Body of pancreas (tissue), 4 donors: ENCODE measurements around the gene CDKN1A. TPM values are rescaled to one million over a fixed set of nuclear protein-coding genes. Genes with fewer than 3 reads are reported as not detected.
A peak's percentile ranks its signal among the peaks of the same experiment; 100 is the strongest.

Experiments
- ATAC-seq: fragments of 150-250 bp; one replicate; pipeline ENCODE4 v1.9.1; 2016
- DNase-seq, 4 donors: peaks; one replicate each; pipeline ENCODE4 v3.0.0-alpha.2; 2019
- H3K27ac ChIP-seq, 4 donors: fragments of 200-600 bp; sonication (generic); 1 replicate in 3 of 4; 2 replicates in 1 of 4; pipeline versions ENCODE4 v1.5.1 to v1.6.1; 2016 to 2019; ENCODE audit warnings: mild to moderate bottlenecking in 1 of 4, mixed read lengths in 1 of 4, moderate library complexity in 1 of 4
- H3K27me3 ChIP-seq, 2 donors: fragments of 200-600 bp; sonication (generic); one replicate each; pipeline ENCODE4 v1.6.0; 2016; ENCODE audit warnings: mild to moderate bottlenecking in 1 of 2
- H3K36me3 ChIP-seq, 2 donors: fragments of 200-600 bp; sonication (generic); replicated peaks in 1 of 2; 2 replicates each; pipeline ENCODE4 v1.5.1; 2016; ENCODE audit warnings: low read depth in 2 of 2; ENCODE audit not compliant: insufficient read depth in 1 of 2
- H3K4me1 ChIP-seq: fragments of 200-600 bp; sonication (generic); one replicate; pipeline ENCODE4 v1.6.0; 2016
- H3K4me3 ChIP-seq, 2 donors: fragments of 200-600 bp; sonication (generic); 1 replicate in 1 of 2; 2 replicates in 1 of 2; pipeline ENCODE4 v1.5.1; 2016 to 2019
- H3K9me3 ChIP-seq, 3 donors: fragments of 200-600 bp; sonication (generic); 1 replicate in 2 of 3; 2 replicates in 1 of 3; pipeline ENCODE4 v1.5.1; 2016
- POLR2A ChIP-seq, 3 donors: fragments of 450-650 bp; IDR thresholded peaks; one replicate each; pipeline ENCODE4 v1.6.1; 2016; ENCODE audit warnings: antibody characterized with exemption in 3 of 3, mild to moderate bottlenecking in 2 of 3
- WGBS, 2 donors: methylation state at CpG; one replicate each; pipeline ENCODE4 v1.1.5; 2017; 5-methylcytosine and 5-hydroxymethylcytosine counted together
- intact Hi-C: fragments of 100-400 bp; cut with DNase I; formaldehyde crosslinking; loops from one replicate; pipeline ENCODE4 v1.15.1; 2023
- total RNA-seq, 2 donors: library from RNA; depleted of rRNA; stranded (reverse); fragments of >200 nt; gene quantifications; one replicate each; pipeline ENCODE4 v1.1.0, GENCODE V29; 2016
- TF ChIP-seq, protein P1 (sequence below), 7 experiments: fragments of 450-650 bp in 4 of 7; fragments of 200-600 bp in 3 of 7; sonication (generic) in 3 of 7; IDR thresholded peaks; one replicate each; pipeline ENCODE4 v1.5.1; 2016 to 2019; ENCODE audit warnings: antibody characterized with exemption in 7 of 7

Gene CDKN1A
- total RNA-seq, 2 donors from 2014 or later: 75.2 to 84.3 TPM

DNA sequence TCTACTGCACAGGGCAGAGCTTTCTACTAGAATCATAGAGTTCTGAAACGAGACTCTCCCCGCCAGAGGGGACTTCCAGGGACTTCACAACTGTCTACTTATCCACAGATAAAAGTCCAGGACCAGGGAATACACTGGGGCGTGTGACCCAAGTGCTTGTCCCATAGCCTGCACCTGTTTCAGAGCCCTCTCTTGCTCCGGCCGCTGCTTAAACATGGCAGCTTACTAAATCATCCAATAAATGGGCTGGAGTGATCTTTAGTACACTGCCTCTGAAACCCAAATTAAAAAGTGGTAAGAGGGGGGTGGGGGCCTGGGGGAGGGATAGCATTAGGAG is 10.2 kb downstream of the CDKN1A start:
- no peaks in the 10 kb centered on the region for H3K27me3 ChIP-seq
- DNase-seq: no peak
- WGBS, 2 donors: 65 to 93% methylated on average over 5 of the region's 5 CpGs
- H3K27ac ChIP-seq: no peak overlapping the region
- no peak for TF ChIP-seq POLR2A (IDR thresholded peaks at IDR 0.05)
- TF ChIP-seq, protein P1, sequence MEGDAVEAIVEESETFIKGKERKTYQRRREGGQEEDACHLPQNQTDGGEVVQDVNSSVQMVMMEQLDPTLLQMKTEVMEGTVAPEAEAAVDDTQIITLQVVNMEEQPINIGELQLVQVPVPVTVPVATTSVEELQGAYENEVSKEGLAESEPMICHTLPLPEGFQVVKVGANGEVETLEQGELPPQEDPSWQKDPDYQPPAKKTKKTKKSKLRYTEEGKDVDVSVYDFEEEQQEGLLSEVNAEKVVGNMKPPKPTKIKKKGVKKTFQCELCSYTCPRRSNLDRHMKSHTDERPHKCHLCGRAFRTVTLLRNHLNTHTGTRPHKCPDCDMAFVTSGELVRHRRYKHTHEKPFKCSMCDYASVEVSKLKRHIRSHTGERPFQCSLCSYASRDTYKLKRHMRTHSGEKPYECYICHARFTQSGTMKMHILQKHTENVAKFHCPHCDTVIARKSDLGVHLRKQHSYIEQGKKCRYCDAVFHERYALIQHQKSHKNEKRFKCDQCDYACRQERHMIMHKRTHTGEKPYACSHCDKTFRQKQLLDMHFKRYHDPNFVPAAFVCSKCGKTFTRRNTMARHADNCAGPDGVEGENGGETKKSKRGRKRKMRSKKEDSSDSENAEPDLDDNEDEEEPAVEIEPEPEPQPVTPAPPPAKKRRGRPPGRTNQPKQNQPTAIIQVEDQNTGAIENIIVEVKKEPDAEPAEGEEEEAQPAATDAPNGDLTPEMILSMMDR (IDR thresholded peaks at IDR 0.05): no peak
- no peaks in the 10 kb centered on the region for H3K9me3 ChIP-seq
- peaks cover 22% of the 10 kb centered on the region for H3K4me1 ChIP-seq
- intact Hi-C loops: loop anchor here (5.0 kb wide), 1 partner anchor 71 kb away; no protein-coding TSS in a partner anchor
- peaks cover 18 to 27% of the 10 kb centered on the region in 2 donors for H3K36me3 ChIP-seq
- no peak overlapping the region for H3K4me3 ChIP-seq
- ATAC-seq: no peak

DNA sequence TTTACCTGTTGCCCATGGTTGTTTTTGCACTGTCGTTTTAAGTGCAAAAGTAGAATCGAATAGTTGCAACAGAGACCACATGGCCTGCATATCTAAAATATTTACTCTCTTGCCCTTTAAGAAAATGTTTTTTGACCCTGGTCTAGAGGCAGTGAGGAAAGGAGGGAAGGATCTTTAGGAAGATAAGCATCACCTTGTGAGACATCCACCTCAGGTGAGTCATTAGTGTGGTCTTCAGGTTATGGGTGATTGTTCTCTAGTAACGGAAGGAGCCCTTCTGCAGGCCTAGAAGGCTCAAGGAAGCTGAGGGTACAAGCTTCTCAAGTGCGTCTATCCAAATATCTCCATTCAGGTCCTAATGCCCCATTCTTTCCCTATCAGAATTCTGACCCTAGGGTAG is 12.5 kb downstream of the CDKN1A start:
- ATAC-seq: no peak
- Histone ChIP-seq H3K36me3 (peaks cover 9 to 10% of the 10 kb centered on the region in 2 donors), H3K27me3 (no peaks in the 10 kb centered on the region), H3K4me3 (no peak overlapping the region), H3K9me3 (no peaks in the 10 kb centered on the region), H3K27ac (no peak overlapping the region), H3K4me1 (peaks cover 18% of the 10 kb centered on the region)
- TF ChIP-seq POLR2A (IDR thresholded peaks at IDR 0.05): no peak
- TF ChIP-seq, protein P1 (IDR thresholded peaks at IDR 0.05): no peak
- no peak for DNase-seq
- intact Hi-C loops: no loop called here
- 94 to 96% methylated on average over 4 of the region's 4 CpGs for WGBS, 2 donors

DNA sequence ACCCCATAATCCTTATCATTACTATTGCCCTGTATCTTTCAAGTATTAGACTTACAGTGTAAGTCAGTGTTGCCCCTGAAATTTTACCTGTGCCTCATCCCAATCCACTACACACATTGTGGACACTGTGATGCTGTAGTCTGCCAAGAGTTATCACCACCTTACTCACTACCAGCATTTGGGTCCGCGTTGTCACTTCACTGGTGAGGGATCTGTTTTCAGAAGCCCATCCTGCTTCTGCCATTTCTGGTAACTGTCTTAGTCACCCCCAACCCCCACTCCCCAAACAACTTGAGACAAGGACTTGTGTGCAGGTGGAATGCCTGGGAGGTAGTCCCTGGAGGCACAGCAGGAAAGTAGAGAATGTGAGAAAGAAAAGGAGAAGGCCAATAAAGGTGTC is 13.1 kb downstream of the CDKN1A start:
- Histone ChIP-seq H3K4me3 (no peak overlapping the region), H3K36me3 (peaks cover 5 to 6% of the 10 kb centered on the region in 2 donors), H3K27ac (no peak overlapping the region), H3K9me3 (no peaks in the 10 kb centered on the region), H3K4me1 (peaks cover 18% of the 10 kb centered on the region), H3K27me3 (no peaks in the 10 kb centered on the region)
- WGBS, 2 donors: 94 to 98% methylated on average over 2 of the region's 2 CpGs
- TF ChIP-seq, protein P1 (IDR thresholded peaks at IDR 0.05): no peak
- no peak for TF ChIP-seq POLR2A (IDR thresholded peaks at IDR 0.05)
- ATAC-seq (no peak), DNase-seq (no peak)
- intact Hi-C loops: no loop called here

DNA sequence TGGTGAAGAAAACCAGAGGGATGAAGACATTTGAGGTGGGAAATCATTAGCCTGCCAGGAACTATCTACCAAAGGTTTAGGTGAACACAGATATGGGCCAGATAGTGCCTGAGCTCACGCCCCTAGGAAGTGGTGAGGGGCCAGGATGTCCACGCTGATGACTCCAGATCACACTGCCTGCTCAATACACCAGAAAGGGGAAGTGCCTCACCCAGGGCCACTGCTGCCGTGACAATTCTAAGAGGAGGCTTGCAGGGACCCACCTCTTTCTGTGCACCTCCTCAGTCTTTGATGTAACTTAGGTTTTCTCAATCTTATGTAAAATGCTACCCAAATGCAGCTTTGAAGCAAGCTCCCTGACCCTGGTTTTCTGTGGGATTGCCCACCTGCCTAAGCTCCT is 13.7 kb downstream of the CDKN1A start:
- intact Hi-C loops: no loop called here
- Histone ChIP-seq H3K9me3 (no peaks in the 10 kb centered on the region), H3K27ac (no peak overlapping the region), H3K4me1 (peaks cover 18% of the 10 kb centered on the region), H3K27me3 (no peaks in the 10 kb centered on the region), H3K4me3 (no peak overlapping the region), H3K36me3 (no peaks in the 10 kb centered on the region)
- TF ChIP-seq POLR2A (IDR thresholded peaks at IDR 0.05): no peak
- TF ChIP-seq, protein P1 (IDR thresholded peaks at IDR 0.05): no peak
- ATAC-seq (no peak), DNase-seq (no peak)
- 64% methylated on average over 3 of the region's 3 CpGs; no CpG with 5 or more reads in 1 of the 2 donors for WGBS, 2 donors

DNA sequence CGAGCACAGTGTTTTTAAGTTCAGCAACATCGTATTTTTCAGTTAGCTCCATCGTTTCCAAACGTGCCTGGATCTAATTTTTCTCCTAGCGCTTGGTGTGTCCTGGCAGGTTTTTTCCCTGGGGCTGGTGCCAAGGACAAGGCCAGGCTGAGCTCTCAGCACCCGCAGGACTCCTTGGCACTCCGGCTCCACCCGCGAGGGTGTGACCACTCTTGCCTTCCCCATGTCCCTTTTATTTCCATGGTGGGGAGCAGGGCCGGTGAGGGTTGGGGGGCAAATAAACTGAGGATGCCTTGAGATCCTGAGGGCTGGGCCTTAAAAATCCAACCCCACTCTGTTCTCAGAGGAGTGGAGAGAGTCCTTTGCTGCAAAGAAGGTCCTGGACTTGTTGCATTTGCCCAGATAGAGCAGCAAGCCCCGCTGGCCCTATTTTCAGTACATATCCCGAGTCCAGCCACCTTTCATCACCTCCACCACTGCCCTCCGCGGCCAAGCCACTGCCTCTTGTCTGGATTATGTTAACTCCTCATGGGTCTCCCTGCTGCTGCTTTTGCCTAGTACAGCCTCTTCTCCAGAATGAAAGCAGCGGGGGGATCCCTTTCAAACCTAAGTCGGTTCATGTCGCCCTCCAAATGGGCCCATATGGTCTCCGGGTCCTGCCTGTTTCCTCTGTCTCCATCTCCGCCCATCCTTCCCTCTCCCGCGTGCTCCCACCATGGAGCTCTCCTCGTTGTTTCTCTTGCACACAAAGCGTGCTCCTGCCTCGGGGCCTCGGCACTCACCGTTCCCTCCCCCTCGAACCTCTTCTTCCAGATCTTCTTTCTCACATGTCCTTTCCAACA is 14.6 kb downstream of the CDKN1A start:
- peak; percentile 56 to 83 (median 68) for DNase-seq
- 49 to 53% methylated on average over 27 of the region's 27 CpGs for WGBS, 2 donors
- Histone ChIP-seq H3K9me3 (no peaks in the 10 kb centered on the region), H3K27ac (no peak overlapping the region), H3K27me3 (no peaks in the 10 kb centered on the region), H3K4me3 (no peak overlapping the region), H3K4me1 (peaks cover 18% of the 10 kb centered on the region), H3K36me3 (no peaks in the 10 kb centered on the region)
- ATAC-seq: peak; percentile 62
- TF ChIP-seq, protein P1 (IDR thresholded peaks at IDR 0.05): no peak
- no peak for TF ChIP-seq POLR2A (IDR thresholded peaks at IDR 0.05)
- intact Hi-C loops: no loop called here
